Retinal pigment epithelial cell (primary cell): ENCODE data around the gene MFAP2.

Source experiments
- DNase-seq: peaks from one replicate; pipeline ENCODE4 v3.0.0-alpha.2; 2010; ENCODE audit warnings: low read depth
- H3K4me3 ChIP-seq: 2 replicates; pipeline ENCODE4 v1.5.1; 2011; ENCODE audit warnings: mild to moderate bottlenecking, low read length, control low read depth, moderate library complexity
- CTCF ChIP-seq: conservative IDR thresholded peaks from 2 replicates; pipeline ENCODE4 v1.5.1; 2011; ENCODE audit warnings: low read depth, low read length, control low read depth, inconsistent platforms

Gene MFAP2

GRCh38 chr1:16976966-16977365, 3.5 kb downstream of the MFAP2 start:
- TF ChIP-seq CTCF: no peak
- H3K4me3 ChIP-seq: no peak overlapping the region
- no peak for DNase-seq

DNA sequence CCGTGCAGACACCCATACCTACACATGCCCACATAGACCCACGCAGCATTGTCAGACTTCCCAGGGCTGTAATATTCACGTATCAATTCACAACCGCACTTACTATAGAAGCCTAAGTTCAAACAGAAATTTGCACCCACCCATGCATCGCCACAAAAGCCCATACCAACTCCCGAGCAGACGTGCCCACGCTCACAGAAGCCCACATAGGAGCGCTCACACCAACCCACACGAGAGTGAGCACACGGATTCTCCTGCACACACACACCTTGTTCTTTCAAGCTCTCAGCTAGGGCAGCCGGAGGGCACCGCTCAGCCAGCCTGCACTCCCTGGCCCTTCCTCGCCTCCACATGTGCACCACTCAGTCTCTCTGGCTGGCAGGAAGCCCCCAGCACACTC, 4.6 kb downstream of the MFAP2 start:
- no peak for DNase-seq
- no peak overlapping the region for H3K4me3 ChIP-seq
- no peak for TF ChIP-seq CTCF

- TF ChIP-seq CTCF: no peak
- H3K4me3 ChIP-seq: no peak overlapping the region
- DNase-seq: no peak
Observed at GRCh38 chr1:16975211-16975610, 5.2 kb downstream of the MFAP2 start.

DNA sequence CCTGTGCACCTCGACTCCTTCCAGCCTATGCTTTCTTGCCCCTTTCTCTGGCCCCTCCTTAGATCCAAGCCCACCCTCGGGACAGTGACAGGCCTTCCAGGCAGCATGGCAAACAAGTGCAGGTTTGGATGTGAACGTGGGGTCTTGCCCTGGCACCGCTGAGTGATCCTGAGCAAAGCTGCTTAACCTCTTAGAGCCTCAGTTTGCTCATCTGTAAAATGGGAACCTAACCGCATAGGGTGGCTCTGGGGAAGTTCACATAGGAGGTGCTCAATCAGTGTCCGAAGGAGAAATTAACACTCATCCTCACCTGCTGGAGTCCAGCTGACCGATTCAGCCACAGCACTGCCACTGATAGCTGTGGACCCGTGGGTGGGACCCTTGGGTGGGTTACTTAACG, 7.2 kb downstream of the MFAP2 start:
- no peak for DNase-seq
- TF ChIP-seq CTCF: no peak
- H3K4me3 ChIP-seq: no peak overlapping the region

DNA sequence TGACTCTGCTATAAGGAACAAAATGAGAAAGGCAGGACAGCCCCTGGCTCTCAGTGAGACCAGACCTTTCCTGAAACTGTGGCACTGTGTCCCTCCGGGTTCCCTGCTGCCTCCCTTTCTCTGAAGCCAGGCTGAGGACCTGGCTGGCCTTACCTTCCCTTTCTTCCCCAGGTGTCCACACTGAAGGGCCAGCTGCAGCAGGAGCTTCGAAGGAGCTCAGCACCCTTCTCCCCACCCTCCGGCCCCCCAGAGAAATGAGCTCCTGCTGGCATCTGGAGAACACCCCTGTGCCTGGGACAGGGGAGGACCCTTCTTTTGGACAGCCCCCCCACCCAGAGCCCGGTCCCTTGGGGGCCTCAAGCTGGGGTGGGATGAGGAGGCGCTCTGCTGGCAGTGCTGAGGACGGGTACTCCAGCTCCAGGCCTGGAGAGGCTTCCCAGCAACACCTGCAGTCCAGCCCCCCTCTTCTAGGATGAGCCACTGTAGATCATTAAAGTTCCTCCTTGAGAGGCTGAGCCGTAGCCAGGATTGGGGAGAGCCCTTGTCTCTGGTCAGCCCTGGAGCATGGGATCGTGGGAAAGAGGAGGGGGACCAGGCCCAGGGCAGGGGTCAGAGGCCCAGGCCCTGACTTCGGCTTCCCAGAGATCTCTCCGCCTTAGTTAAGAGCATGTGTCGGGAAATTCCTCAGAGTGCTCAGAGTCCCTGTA, 8.1 kb downstream of the MFAP2 start:
- no peak for DNase-seq
- no peak overlapping the region for H3K4me3 ChIP-seq
- no peak for TF ChIP-seq CTCF

GRCh38 chr1:16971341-16972188, 8.9 kb downstream of the MFAP2 start:
- DNase-seq: peak; percentile 73
- H3K4me3 ChIP-seq: no peak overlapping the region
- TF ChIP-seq CTCF: no peak
